B cell (primary cell): ENCODE data around the gene GPR152. TPM values are rescaled to one million over a fixed set of nuclear protein-coding genes. Genes with fewer than 3 reads are reported as not detected.
"Not testable (repeated sequence)": the region's sequence is repeated elsewhere in the genome, so short reads cannot be mapped to it uniquely, and the experiment has no call there.

ENCODE experiments used
- ATAC-seq: fragments of 200-7000 bp; cut with Tn5 transposase; one replicate; pipeline ENCODE4 v1.10.0; 2021; ENCODE audit warnings: low read depth, mild to moderate bottlenecking, moderate number of reproducible peaks, moderate library complexity
- CTCF ChIA-PET: fragments of 350-600 bp; sonication (Branson Sonifier 250); formaldehyde crosslinking; loops from one replicate; lab custom pipeline; 2021; ENCODE audit warnings: antibody characterized with exemption, inconsistent platforms; lab: Charles Lee
- POLR2A ChIA-PET: fragments of 350-600 bp; sonication (Branson Sonifier 250); formaldehyde crosslinking; loops from one replicate; lab custom pipeline; 2021; ENCODE audit warnings: antibody characterized with exemption; lab: Charles Lee
- DNase-seq: peaks from one replicate; pipeline ENCODE4 v3.0.0; 2013
- H2AFZ ChIP-seq: 2 replicates; pipeline ENCODE4 v1.6.1; 2012; ENCODE audit warnings: mild to moderate bottlenecking, low read depth, low read length; ENCODE audit not compliant: insufficient read depth, poor library complexity, severe bottlenecking
- H3K27ac ChIP-seq, 2 donors: 1 replicate in 1 of 2; 2 replicates in 1 of 2; pipeline ENCODE4 v1.5.1; 2012 to 2013; ENCODE audit warnings: low read length in 2 of 2, mild to moderate bottlenecking in 2 of 2, moderate library complexity in 1 of 2
- H3K27me3 ChIP-seq, 4 experiments: fragments of 200-600 bp in 1 of 4; sonication (generic) in 1 of 4; replicated peaks in 1 of 4; 1 replicate in 2 of 4; 2 replicates in 2 of 4; pipeline versions ENCODE4 v1.6.1 to v1.7.0; 2013 to 2016; ENCODE audit warnings: low read length in 3 of 4, mild to moderate bottlenecking in 2 of 4, mixed read lengths in 1 of 4, moderate library complexity in 1 of 4; ENCODE audit not compliant: insufficient read depth in 4 of 4, control insufficient read depth in 3 of 4; ENCODE audit errors: control extremely low read depth in 1 of 4
- H3K36me3 ChIP-seq, 2 experiments: replicated peaks in 1 of 2; 1 replicate in 1 of 2; 2 replicates in 1 of 2; pipeline versions ENCODE4 v1.6.1 to v1.7.1; 2013; ENCODE audit warnings: low read length in 1 of 2; ENCODE audit not compliant: insufficient read depth in 2 of 2, control insufficient read depth in 1 of 2; ENCODE audit errors: control extremely low read depth in 1 of 2, extremely low read depth in 1 of 2
- H3K4me1 ChIP-seq, 2 donors: fragments of 200-600 bp in 1 of 2; sonication (generic) in 1 of 2; 1 replicate in 1 of 2; 2 replicates in 1 of 2; pipeline versions ENCODE4 v1.5.1 to v1.6.1; 2013 to 2017; ENCODE audit warnings: low read length in 2 of 2; ENCODE audit not compliant: control insufficient read depth in 2 of 2, insufficient read depth in 2 of 2
- H3K4me2 ChIP-seq: replicated peaks from 2 replicates; pipeline ENCODE3; 2012; ENCODE audit warnings: mild to moderate bottlenecking, low read depth, low read length; ENCODE audit not compliant: poor library complexity, severe bottlenecking
- H3K4me3 ChIP-seq, 5 experiments: fragments of 200-600 bp in 1 of 5; sonication (generic) in 1 of 5; 1 replicate in 3 of 5; 2 replicates in 2 of 5; pipeline versions ENCODE4 v1.5.1 to v1.7.0; 2011 to 2016; ENCODE audit warnings: low read length in 4 of 5, mild to moderate bottlenecking in 4 of 5, low read depth in 2 of 5, control low read depth in 1 of 5, moderate library complexity in 1 of 5; ENCODE audit not compliant: insufficient read depth in 1 of 5; ENCODE audit errors: control extremely low read depth in 1 of 5, extremely low read depth in 1 of 5
- H3K79me2 ChIP-seq: fragments of 200-600 bp; sonication (generic); one replicate; pipeline ENCODE4 v1.6.0; 2016; ENCODE audit warnings: low read length; ENCODE audit not compliant: control insufficient read depth, insufficient read depth
- H3K9ac ChIP-seq: fragments of 200-600 bp; sonication (generic); 2 replicates; pipeline ENCODE4 v1.6.1; 2017; ENCODE audit warnings: mild to moderate bottlenecking, low read length, moderate library complexity
- H3K9me3 ChIP-seq, 3 donors: one replicate each; pipeline versions ENCODE4 v1.6.1 to v1.7.1; 2013; ENCODE audit warnings: low read length in 2 of 3; ENCODE audit not compliant: control insufficient read depth in 2 of 3, insufficient read depth in 1 of 3; ENCODE audit errors: control extremely low read depth in 1 of 3
- H4K20me1 ChIP-seq: 2 replicates; pipeline ENCODE4 v1.6.0; 2012; ENCODE audit warnings: mild to moderate bottlenecking, low read length; ENCODE audit not compliant: insufficient read depth, control insufficient read depth, poor library complexity, severe bottlenecking
- H3K27ac Mint-ChIP-seq: one replicate; pipeline ENCODE4 v1.8.0; 2021; ENCODE audit warnings: mixed read lengths
- H3K27me3 Mint-ChIP-seq: one replicate; pipeline ENCODE4 v1.8.0; 2021; ENCODE audit warnings: mixed read lengths
- H3K4me1 Mint-ChIP-seq: one replicate; pipeline ENCODE4 v1.8.0; 2021; ENCODE audit warnings: mixed read lengths
- H3K4me3 Mint-ChIP-seq: one replicate; pipeline ENCODE4 v1.8.0; 2021; ENCODE audit warnings: mixed read lengths
- H3K9me3 Mint-ChIP-seq: one replicate; pipeline ENCODE4 v1.8.0; 2022; ENCODE audit warnings: mixed read lengths; ENCODE audit not compliant: insufficient read depth
- EZH2 ChIP-seq: IDR thresholded peaks from 2 replicates; pipeline ENCODE4 v1.6.1; 2012; ENCODE audit warnings: borderline replicate concordance, low read depth, mild to moderate bottlenecking, moderate library complexity, low read length; ENCODE audit not compliant: insufficient read depth, poor library complexity, severe bottlenecking
- whole genome bisulfite sequencing: methylation state at CpG from one replicate; pipeline ENCODE4 v1.1.5; 2013; ENCODE audit warnings: missing lambda C conversion rate; ENCODE audit not compliant: insufficient coverage; 5-methylcytosine and 5-hydroxymethylcytosine counted together
- intact Hi-C: fragments of 100-400 bp; cut with micrococcal nuclease; formaldehyde crosslinking; loops from one replicate; pipeline ENCODE4 v1.10.0; 2022
- polyA plus RNA-seq: library from polyadenylated mRNA; depleted of rRNA; stranded (reverse); fragments of >200 nt; gene quantifications from 2 replicates; pipeline ENCODE4 v1.2.3, GENCODE V29; 2012
- total RNA-seq, 2 donors: library from RNA; stranded (reverse); fragments of 120-200 nt in 1 of 2; gene quantifications; 1 replicate in 1 of 2; 2 replicates in 1 of 2; pipeline versions ENCODE4 v1.2.3 to v1.2.4, GENCODE V29; 2013 to 2022
- TF ChIP-seq, protein P1 (sequence below): fragments of 200-600 bp; IDR thresholded peaks from one replicate; pipeline ENCODE4 v1.8.0; 2022; ENCODE audit warnings: antibody characterized with exemption, mild to moderate bottlenecking

Gene GPR152
- total and polyA plus RNA-seq, 2 donors (not counting 1 experiment from before 2014, with no cell fraction given) = 0.24 TPM; not detected in 1

DNA sequence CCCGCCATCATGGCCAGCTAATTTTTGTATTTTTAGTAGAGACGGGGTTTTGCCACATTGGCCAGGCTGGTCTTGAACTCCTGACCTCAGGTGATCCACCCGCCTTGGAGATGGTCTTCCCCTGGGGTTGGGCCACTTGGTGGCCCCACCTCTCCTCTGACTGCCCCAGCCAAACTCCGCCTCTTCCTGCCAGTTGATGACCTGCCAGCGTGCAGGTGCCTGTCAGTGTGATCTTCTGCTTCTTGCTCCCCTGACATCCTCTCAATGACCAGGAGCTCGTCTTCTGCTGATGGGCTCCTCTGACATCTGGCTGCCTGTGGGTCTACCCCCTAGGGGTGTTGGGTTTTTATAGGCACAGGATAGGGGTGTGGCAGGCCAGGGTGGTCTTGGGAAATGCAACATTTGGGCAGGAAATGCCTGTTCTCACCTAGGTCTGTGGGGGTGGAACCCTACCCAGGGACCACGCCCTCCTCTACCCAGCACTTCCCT is 33.4 kb upstream of the GPR152 start:
- Histone ChIP-seq H3K4me3 (peak overlapping the region in 1 of 5 experiments; percentile 4), H3K27ac (peak overlapping the region; percentile 42 to 65), H4K20me1 (peaks cover 63% of the 10 kb centered on the region), H3K79me2 (peaks cover 64% of the 10 kb centered on the region), H3K36me3 (peaks cover 0 to 44% of the 10 kb centered on the region in 2 experiments), H3K4me1 (peaks cover 38 to 58% of the 10 kb centered on the region in 2 donors), H3K4me2 (peak overlapping the region; percentile 89)
- Mint-ChIP-seq H3K4me3 (peak overlapping the region; percentile 76), H3K4me1 (peaks cover 58% of the 10 kb centered on the region), H3K27ac (peak overlapping the region; percentile 92)
- intact Hi-C loops, ATAC-seq, H2AFZ ChIP-seq, H3K9ac ChIP-seq, H3K9me3 ChIP-seq, H3K27me3 Mint-ChIP-seq, H3K27me3 ChIP-seq, H3K9me3 Mint-ChIP-seq: not testable (repeated sequence)
- POLR2A ChIA-PET = interaction anchor here (0.7 to 4.9 kb wide), 11 partner anchors 17 to 124 kb away, joined by 3 to 53 read pairs (median 6); partner anchors contain the start of genes PITPNM1, PTPRCAP, RAD9A and TMEM134
- 65% methylated on average over 6 of the region's 7 CpGs for WGBS
- DNase-seq = peak; percentile 65
- CTCF ChIA-PET = interaction anchor here (0.6 to 4.0 kb wide), 6 partner anchors 18 to 133 kb away, joined by 3 to 19 read pairs (median 6); partner anchors contain the start of genes PITPNM1, POLD4, PPP1CA and PTPRCAP

DNA sequence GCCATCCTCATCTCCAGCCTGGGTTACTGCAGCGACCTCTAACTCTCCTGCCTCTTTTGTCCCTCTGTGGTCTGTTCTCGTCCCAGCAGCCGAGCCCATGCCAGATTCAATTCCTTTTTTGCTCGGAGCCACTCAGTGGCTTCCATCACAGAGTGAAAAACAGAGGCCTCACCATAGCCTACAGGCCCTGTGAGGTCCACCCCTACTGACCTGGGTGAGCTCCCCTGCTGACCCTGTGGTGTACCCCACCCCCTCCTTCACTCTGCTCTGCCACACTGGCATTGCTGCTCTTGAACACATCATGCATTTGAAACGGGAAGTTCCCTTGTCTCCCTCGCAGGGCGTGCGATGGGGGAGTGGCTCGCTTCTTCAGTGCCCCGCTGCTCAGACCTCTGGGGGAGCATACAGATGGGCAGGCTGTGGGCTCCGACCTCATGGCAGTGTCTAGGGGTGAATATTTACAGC is 32.4 kb upstream of the GPR152 start:
- DNase-seq (peak; percentile 83), ATAC-seq (peak; percentile 23)
- H3K4me3 ChIP-seq = peak overlapping the region in 4 of 5 experiments; percentile 56 to 99 (median 68)
- peaks cover 0 to 34% of the 10 kb centered on the region in 2 experiments for H3K36me3 ChIP-seq
- H3K27me3 ChIP-seq = no peaks in the 10 kb centered on the region
- ChIA-PET CTCF (interaction anchor here (0.9 to 4.0 kb wide), 6 partner anchors 21 to 128 kb away, joined by 3 to 19 read pairs (median 6); partner anchors contain the start of genes PITPNM1, PPP1CA, PTPRCAP and RAD9A), POLR2A (interaction anchor here (0.6 to 4.9 kb wide), 10 partner anchors 20 to 132 kb away, joined by 3 to 53 read pairs (median 4); partner anchors contain the start of genes PPP1CA, PTPRCAP, RAD9A and TBC1D10C)
- H3K9ac ChIP-seq = peak overlapping the region; percentile 71
- peak overlapping the region; percentile 89 for H3K4me2 ChIP-seq
- Mint-ChIP-seq H3K9me3 (no peaks in the 10 kb centered on the region), H3K4me3 (peak overlapping the region; percentile 99), H3K27ac (peak overlapping the region; percentile 100), H3K27me3 (no peaks in the 10 kb centered on the region), H3K4me1 (peaks cover 58% of the 10 kb centered on the region)
- no peaks in the 10 kb centered on the region for H3K9me3 ChIP-seq
- 2% methylated on average over 10 of the region's 11 CpGs for WGBS
- intact Hi-C loops = no loop called here
- H2AFZ ChIP-seq = peak overlapping the region; percentile 18
- H3K27ac ChIP-seq = peak overlapping the region; percentile 42 to 75
- H3K4me1 ChIP-seq = peaks cover 38 to 58% of the 10 kb centered on the region in 2 donors
- TF ChIP-seq, protein P1, sequence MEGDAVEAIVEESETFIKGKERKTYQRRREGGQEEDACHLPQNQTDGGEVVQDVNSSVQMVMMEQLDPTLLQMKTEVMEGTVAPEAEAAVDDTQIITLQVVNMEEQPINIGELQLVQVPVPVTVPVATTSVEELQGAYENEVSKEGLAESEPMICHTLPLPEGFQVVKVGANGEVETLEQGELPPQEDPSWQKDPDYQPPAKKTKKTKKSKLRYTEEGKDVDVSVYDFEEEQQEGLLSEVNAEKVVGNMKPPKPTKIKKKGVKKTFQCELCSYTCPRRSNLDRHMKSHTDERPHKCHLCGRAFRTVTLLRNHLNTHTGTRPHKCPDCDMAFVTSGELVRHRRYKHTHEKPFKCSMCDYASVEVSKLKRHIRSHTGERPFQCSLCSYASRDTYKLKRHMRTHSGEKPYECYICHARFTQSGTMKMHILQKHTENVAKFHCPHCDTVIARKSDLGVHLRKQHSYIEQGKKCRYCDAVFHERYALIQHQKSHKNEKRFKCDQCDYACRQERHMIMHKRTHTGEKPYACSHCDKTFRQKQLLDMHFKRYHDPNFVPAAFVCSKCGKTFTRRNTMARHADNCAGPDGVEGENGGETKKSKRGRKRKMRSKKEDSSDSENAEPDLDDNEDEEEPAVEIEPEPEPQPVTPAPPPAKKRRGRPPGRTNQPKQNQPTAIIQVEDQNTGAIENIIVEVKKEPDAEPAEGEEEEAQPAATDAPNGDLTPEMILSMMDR = no peak
- no peak for TF ChIP-seq EZH2
- peaks cover 59% of the 10 kb centered on the region for H3K79me2 ChIP-seq
- peaks cover 53% of the 10 kb centered on the region for H4K20me1 ChIP-seq
